Activated CD4-positive, alpha-beta T cell treated with anti-CD3 and anti-CD28 coated beads, Interleukin-2, amount 50 U/mL, for 1 hour (primary cell): Measurements from ENCODE around the gene ABCC4.
"Not testable (repeated sequence)": the region's sequence is repeated elsewhere in the genome, so short reads cannot be mapped to it uniquely, and the experiment has no call there.

Source experiments
- DNase-seq: peaks from one replicate; pipeline ENCODE4 v3.0.0-alpha.2; 2020

Gene ABCC4

GRCh38 chr13:95192998-95193397, 108.3 kb downstream of the ABCC4 start:
- no peak for DNase-seq

- DNase-seq: not testable (repeated sequence)
Measured at GRCh38 chr13:95192564-95192945, 108.7 kb downstream of the ABCC4 start.

GRCh38 chr13:95191821-95192563, 109.3 kb downstream of the ABCC4 start:
- peak; percentile 52 for DNase-seq

- no peak for DNase-seq
Measured at GRCh38 chr13:95188128-95188527, 113.1 kb downstream of the ABCC4 start.

GRCh38 chr13:95185851-95186250, 115.4 kb downstream of the ABCC4 start:
- DNase-seq: peak; percentile 31

DNA sequence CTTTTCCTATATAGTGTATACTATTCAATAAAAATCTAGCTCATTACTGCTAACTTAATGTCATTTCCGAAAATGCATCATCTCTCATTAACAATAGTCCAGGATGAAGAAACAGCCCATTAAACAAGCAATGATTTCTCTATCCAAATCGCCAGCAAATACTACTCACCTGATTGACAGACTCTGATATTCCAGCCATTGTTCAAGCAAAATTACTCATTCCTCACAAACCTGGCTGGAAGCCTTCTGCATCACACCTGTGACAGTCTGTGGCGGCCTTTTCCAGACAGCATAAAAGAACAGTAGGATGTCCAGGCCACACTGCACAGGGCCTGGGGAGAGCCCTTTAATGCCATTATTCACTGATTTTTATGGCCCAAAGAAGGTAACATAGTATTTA, 115.9 kb downstream of the ABCC4 start:
- DNase-seq: no peak

DNA sequence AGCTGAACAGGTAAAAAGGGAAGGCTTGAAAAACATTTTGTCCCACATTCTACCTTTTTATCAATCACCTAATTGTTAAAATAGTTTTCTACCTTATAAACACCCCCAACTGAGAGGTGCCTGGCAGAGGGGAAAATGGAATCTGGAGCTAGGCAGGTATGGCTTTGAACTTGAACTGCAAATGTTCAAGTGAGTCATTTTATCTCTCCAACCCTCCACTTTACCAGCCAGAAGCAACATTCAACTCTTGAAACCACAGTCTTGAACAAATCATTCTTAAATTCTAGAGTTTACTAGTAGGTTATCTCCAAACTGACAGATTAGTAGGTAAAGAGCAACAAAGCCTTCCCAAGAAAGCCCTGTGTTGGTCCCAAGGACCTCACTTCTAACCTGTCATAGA, 116.9 kb downstream of the ABCC4 start:
- DNase-seq: no peak

- DNase-seq: no peak
Measured at GRCh38 chr13:95182570-95183265, 118.5 kb downstream of the ABCC4 start.

DNA sequence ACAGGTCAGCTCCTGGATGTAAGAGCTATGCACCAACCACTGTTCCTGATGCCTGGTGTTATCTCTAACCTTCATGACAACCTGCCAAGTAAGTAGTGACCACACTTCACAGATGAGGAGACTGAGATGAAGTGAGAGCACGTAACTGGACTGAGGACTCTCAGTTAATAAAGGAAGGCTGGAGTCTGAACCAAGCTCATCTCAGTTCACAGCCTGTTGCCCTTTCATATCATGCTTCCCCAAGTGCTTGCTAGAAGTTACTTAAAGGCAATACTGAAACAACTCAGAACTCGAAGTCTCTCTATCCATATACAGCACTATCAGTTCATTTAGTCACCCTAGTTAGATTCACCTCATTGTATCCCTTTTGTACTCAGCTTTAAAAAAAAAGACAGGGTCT, 119.7 kb downstream of the ABCC4 start:
- no peak for DNase-seq

DNA sequence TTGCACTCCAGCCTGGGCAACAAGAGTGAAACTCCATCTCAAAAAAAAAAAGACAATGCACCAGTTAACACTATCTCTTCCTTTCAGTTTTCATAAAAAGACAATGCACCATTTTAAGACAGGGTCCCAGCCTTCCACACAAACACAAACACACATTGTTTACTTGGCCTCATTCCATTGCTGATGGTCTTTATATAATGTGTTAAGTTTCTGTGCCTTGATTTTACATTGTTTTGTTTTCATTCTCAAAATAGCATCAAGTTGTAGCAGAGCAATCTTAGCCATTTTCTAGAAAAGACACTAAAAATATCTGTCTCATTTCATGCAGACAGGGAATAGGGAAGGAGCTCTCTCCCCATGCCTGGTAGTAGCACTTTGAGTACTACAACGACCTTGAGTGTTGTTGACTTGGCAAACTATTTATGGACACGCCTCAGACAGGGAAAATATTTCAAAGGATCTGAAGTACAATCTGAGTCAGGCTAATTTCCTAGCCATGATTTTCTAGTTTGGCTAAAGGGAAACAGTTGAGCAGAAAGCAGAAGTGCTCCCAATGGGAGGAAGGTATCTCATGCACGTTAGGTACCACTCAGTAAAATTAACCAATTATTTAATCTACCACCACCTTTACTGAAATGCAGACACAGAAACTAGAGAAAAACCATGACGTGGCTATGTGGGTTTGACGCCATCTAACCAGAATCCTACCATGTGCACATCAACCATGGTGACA, 120.6 kb downstream of the ABCC4 start:
- DNase-seq: no peak

DNA sequence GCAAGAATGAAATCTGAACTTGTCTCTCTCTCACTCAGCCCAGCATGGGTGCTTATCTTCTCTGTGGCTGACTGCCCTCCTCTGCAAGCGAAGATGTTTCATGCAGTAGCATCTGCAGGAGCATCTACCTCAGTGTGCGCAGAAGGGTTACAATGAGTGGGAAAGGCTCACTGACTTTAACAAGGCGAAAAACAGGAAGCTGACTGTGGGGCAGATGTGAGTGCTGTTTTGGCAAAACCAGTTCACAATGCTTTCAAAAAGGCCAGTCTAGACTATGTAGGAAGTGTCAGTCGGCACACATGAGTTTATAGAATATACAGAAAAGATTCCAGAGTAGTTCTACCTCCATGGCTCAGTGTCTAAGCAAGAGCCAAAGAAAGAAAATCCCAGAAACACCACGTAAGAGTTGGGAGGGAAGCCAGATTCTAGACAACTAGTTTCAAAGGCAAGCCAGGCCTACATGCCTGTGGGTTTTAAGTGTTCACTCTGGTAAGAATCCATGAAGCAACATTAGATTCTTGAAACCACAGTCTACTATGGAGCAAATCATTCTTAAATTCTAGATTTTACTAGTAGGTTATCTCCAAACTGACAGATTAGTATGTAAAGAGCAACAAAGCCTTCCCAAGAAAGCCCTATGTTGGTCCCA, 124.5 kb downstream of the ABCC4 start:
- peak; percentile 12 for DNase-seq

DNA sequence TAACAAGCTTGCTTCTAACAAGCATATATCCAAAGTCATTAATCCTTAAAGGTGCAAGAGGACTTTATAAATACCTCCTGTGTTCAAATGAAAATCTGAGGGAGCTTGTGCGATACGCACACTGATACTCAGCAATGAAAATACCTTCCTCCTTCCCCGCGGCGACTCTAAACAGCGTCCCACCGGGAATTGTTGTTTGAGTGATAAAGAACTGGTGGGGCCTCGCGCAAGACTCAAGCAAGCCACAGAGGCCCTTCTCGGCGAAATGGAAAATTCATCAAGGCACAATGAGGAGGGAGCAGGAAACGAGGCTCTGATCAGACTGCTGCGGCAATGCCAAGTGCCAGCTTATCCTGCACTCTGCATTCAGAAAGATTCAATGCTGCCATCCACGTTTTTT, 126.7 kb downstream of the ABCC4 start:
- DNase-seq: no peak

GRCh38 chr13:95168191-95168590, 133.1 kb downstream of the ABCC4 start:
- DNase-seq: no peak

DNA sequence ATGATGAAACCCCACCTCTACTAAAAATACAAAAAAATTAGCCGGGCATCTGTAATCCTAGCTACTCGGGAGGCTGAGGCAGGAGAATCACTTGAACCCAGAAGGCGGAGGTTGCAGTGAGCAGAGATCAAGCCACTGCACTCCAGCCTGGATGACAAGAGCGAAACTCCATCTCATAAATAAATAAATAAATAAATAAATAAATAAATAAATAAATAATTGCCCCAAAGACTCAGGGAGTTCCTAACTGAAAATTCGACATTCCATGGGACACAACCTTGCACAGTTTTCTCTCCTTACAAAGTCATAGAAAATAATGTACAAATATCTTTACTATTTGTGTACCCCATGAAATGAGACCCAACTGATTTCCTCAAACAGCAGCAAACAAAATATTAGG, 134.2 kb downstream of the ABCC4 start:
- DNase-seq: not testable (repeated sequence)

DNA sequence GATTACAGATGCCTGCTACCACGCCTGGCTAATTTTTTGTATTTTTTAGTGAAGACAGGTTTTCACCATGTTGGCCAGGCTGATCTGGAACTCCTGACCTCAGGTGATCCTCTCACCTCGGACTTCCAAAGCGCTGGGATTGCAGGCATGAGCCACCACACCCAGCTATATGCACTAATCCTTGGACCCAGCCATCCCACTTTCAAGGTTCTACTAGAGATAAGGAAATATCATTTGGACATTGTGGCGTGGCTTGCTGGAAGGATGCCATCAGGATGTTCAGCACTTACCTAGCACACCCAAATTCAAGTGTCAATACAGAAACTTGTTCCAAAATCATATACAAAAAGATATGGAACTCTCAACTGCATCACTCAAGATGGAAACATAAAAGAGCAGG, 136.4 kb downstream of the ABCC4 start:
- DNase-seq: no peak

DNA sequence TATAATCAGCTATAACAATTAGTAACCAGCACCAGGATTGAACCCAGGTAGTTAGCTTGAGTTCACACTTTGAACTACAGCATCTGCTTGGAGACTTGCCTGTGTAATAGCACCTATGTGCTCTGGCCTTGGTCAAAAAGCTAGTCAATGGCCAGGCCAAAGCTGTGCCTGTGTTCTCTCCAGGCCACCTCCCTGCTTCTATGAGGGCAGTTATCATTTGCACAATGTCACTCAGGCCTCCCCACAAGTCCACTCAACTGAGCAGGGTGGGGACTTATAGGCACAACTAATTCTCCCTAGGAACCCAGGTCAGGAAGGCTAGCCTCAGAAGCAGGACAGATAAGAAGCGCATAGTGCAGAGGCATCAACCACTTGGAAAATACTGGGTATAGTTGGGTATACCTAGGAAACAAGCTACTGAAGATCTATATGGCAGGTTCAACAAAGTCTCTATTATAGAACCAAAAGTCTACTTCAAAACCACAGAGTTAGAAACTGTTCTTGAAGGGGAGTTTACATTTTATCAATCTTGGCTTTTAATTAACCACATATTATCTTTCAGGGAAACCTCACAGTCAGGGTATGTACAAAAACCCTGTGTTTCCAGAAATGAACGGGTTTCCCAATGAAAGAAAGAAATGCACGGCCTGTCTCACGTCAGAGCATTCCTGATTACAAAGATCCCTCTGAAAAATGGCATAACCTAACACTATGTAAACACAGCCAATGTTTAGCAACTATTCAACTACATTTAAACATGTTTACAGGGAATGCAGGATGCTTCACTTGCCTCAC, 140.9 kb downstream of the ABCC4 start:
- no peak for DNase-seq

- no peak for DNase-seq
Measured at GRCh38 chr13:95159458-95159857, 141.8 kb downstream of the ABCC4 start.

- no peak for DNase-seq
Measured at GRCh38 chr13:95156208-95156607, 145.0 kb downstream of the ABCC4 start.

DNA sequence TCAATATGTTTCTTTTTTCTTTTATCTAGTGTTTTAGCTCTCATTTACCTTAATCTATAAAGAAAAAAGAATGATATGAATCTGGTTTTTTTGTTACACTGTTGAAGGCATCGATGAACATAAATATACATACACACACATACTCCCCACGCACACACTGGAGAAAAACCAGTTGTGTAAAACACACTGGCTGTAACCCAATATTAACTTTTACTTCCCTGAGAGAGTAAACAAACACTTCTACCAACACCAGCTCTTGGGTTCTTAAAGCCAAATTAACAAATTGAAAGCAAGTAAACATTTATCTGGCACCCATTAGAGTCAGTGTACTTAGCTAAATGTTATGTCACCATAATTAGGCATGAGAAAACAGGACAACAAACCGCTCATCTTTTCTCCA, 145.7 kb downstream of the ABCC4 start:
- DNase-seq: no peak

GRCh38 chr13:95155093-95155492, 146.2 kb downstream of the ABCC4 start:
- DNase-seq: no peak

- DNase-seq: no peak
Measured at GRCh38 chr13:95154413-95154886, 146.8 kb downstream of the ABCC4 start.

- no peak for DNase-seq
Measured at GRCh38 chr13:95153647-95154412, 147.4 kb downstream of the ABCC4 start.
